Measurements from ENCODE around the gene METTL2A. TPM values are rescaled to one million over a fixed set of nuclear protein-coding genes. Genes with fewer than 3 reads are reported as not detected.
"Not testable (repeated sequence)": the region's sequence is repeated elsewhere in the genome, so short reads cannot be mapped to it uniquely, and the experiment has no call there.

Gene METTL2A
- polyA plus RNA-seq (ENCODE audit: insufficient read length in 3 of 3), result 10 to 100 TPM; 19.0 to 22.5 (median 22.0) TPM

GRCh38 chr17:62423647-62424461 is at the start of gene METTL2A:
Gene METTL2A, plus strand, starts transcription at chr17:62423897. Its CDS starts 6 bp downstream, at chr17:62423903.
- peak; percentile 57 to 69 (median 60) for DNase-seq (ENCODE audit: low read depth in 3 of 3, low spot score in 2 of 3)

GRCh38 chr17:62380253-62380652 is 43.4 kb upstream of the METTL2A start, which contains the start of gene EFCAB3:
Gene EFCAB3, plus strand, starts transcription at chr17:62380553. Its CDS starts 2,427 bp downstream, at chr17:62382980.
- no peak for DNase-seq (ENCODE audit: low read depth in 3 of 3, low spot score in 2 of 3)

- DNase-seq (ENCODE audit: low read depth in 3 of 3, low spot score in 2 of 3), result no peak
Observed at GRCh38 chr17:62381561-62381960, 42.1 kb upstream of the METTL2A start.

- no peak for DNase-seq (ENCODE audit: low read depth in 3 of 3, low spot score in 2 of 3)
Observed at GRCh38 chr17:62388856-62389255, 34.8 kb upstream of the METTL2A start.

- no peak for DNase-seq (ENCODE audit: low read depth in 3 of 3, low spot score in 2 of 3)
Observed at GRCh38 chr17:62392908-62393307, 30.8 kb upstream of the METTL2A start.

- DNase-seq (ENCODE audit: low read depth in 3 of 3, low spot score in 2 of 3), result no peak
Observed at GRCh38 chr17:62398891-62399290, 24.8 kb upstream of the METTL2A start.

- DNase-seq (ENCODE audit: low read depth in 3 of 3, low spot score in 2 of 3), result no peak
Observed at GRCh38 chr17:62405451-62405850, 18.2 kb upstream of the METTL2A start.

GRCh38 chr17:62413090-62413489 is 10.6 kb upstream of the METTL2A start:
- DNase-seq (ENCODE audit: low read depth in 3 of 3, low spot score in 2 of 3), result not testable (repeated sequence)

GRCh38 chr17:62426214-62426613 is 2.5 kb downstream of the METTL2A start:
- not testable (repeated sequence) for DNase-seq (ENCODE audit: low read depth in 3 of 3, low spot score in 2 of 3)

- not testable (repeated sequence) for DNase-seq (ENCODE audit: low read depth in 3 of 3, low spot score in 2 of 3)
Observed at GRCh38 chr17:62435251-62435650, 11.6 kb downstream of the METTL2A start.

GRCh38 chr17:62441181-62441580 is 17.5 kb downstream of the METTL2A start:
- not testable (repeated sequence) for DNase-seq (ENCODE audit: low read depth in 3 of 3, low spot score in 2 of 3)

GRCh38 chr17:62444063-62444462 is 20.4 kb downstream of the METTL2A start:
- no peak for DNase-seq (ENCODE audit: low read depth in 3 of 3, low spot score in 2 of 3)

- DNase-seq (ENCODE audit: low read depth in 3 of 3, low spot score in 2 of 3), result not testable (repeated sequence)
Observed at GRCh38 chr17:62445791-62446190, 22.1 kb downstream of the METTL2A start.

GRCh38 chr17:62452195-62452594 is 28.5 kb downstream of the METTL2A start:
- DNase-seq (ENCODE audit: low read depth in 3 of 3, low spot score in 2 of 3), result not testable (repeated sequence)

GRCh38 chr17:62453041-62453440 is 29.3 kb downstream of the METTL2A start:
- DNase-seq (ENCODE audit: low read depth in 3 of 3, low spot score in 2 of 3), result not testable (repeated sequence)

- DNase-seq (ENCODE audit: low read depth in 3 of 3, low spot score in 2 of 3), result not testable (repeated sequence)
Observed at GRCh38 chr17:62453656-62454055, 30.0 kb downstream of the METTL2A start.

- not testable (repeated sequence) for DNase-seq (ENCODE audit: low read depth in 3 of 3, low spot score in 2 of 3)
Observed at GRCh38 chr17:62454111-62454510, 30.4 kb downstream of the METTL2A start.

GRCh38 chr17:62456016-62456415 is 32.3 kb downstream of the METTL2A start:
- no peak for DNase-seq (ENCODE audit: low read depth in 3 of 3, low spot score in 2 of 3)

GRCh38 chr17:62458483-62458882 is 34.8 kb downstream of the METTL2A start:
- DNase-seq (ENCODE audit: low read depth in 3 of 3, low spot score in 2 of 3), result not testable (repeated sequence)

GRCh38 chr17:62464422-62464821 is 40.7 kb downstream of the METTL2A start:
- DNase-seq (ENCODE audit: low read depth in 3 of 3, low spot score in 2 of 3), result not testable (repeated sequence)

- not testable (repeated sequence) for DNase-seq (ENCODE audit: low read depth in 3 of 3, low spot score in 2 of 3)
Observed at GRCh38 chr17:62465271-62465670, 41.6 kb downstream of the METTL2A start.

Measured in right renal cortex interstitium (tissue), 3 donors.